HuH-7.5 (cell line): Measurements from ENCODE around the gene AIG1.
"Not testable (repeated sequence)": the region's sequence is repeated elsewhere in the genome, so short reads cannot be mapped to it uniquely, and the experiment has no call there.

Experiments
- DNase-seq: peaks from one replicate; pipeline ENCODE4 v3.0.0; 2011; ENCODE audit warnings: low spot score

AIG1 gene

DNA sequence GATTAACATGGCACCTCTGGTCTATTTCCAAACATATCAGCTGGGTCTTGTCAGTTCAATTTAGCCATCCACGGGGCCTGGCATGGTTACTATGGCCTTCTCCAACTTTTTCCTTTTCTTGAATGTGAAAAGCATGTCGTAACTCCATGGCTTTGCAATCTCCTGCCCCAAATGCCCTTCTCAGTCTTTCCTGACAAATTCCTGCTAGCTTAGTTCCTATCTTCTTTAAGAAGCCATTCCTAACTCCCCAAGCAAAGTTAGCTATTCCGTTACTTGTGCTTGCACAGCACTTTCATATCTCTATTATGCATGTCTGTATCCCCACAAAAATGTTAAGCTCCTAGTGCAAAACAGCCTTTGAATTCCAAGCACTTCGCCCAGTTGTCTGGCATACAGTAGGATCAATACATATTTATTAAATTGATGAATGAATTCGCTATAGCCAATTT lies 105.6 kb downstream of the AIG1 start:
- DNase-seq: no peak

DNA sequence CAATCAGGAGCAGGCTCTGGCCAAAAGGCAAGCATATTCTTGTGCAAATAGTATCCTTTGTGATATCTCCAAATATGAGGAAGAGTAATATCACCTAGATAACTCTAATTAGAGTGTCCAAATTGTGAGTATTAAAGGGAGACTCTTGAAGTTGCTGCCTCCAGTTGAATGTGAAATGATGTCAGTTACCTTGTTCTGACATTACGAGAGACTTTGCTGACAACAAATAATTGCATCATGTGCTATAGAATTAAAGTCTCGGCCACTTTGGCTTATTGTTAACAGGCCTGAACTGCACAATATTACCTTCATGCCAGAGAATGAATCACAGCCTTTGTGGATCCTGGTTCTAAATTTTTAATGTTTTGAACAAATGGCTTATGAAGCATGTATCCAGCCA lies 106.5 kb downstream of the AIG1 start:
- DNase-seq: no peak

DNA sequence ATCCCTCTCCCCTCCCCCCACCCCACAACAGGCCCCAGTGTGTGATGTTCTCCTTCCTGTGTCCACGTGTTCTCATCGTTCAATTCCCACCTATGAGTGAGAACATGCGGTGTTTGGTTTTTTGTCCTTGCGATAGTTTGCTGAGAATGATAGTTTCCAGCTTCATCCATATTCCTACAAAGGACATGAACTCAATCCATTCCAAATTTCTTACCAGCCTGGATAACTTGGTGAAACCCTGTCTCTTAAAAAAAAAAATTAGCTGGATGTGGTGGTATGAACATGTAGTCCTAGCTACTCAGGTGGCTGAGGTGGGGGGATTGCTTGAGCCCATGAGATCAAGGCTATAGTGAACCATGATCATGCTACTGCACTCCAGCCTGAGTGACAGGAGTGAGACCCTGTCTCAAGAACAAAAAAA lies 107.7 kb downstream of the AIG1 start:
- not testable (repeated sequence) for DNase-seq

DNA sequence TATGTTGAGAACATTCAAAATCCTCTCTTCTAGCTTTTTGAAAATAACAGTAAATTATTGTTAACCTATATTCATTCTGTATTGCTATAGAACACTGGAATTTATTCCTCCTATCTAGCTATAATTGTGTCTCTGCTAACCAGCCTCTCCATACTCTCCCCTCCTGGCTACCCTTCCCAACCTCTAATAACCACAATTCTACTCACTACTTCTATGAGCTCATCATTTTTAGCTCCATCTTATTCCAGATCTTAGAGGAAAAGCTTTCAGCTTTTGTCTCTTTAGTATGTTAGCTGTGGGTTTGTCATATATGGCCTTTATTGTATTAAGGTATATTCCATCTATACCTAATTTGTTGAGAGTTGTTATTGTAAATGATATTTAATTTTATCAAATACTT lies 108.8 kb downstream of the AIG1 start:
- DNase-seq: no peak

DNA sequence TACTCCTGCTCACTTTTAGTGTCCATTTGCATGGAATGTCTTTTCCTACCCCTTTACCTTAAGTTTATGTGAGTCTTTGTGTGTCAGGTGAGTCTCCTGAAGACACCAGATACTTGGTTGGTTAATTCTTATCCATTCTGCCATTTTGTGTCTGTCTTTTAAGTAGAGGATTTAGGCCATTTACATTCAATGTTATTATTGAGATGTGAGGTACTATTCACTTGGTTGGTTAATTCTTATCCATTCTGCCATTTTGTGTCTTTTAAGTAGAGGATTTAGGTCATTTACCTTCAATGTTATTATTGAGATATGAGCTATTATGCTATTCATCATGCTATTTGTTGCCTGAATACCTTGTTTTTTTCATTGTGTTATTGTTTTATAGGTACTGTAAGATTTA lies 113.8 kb downstream of the AIG1 start:
- DNase-seq: no peak

DNA sequence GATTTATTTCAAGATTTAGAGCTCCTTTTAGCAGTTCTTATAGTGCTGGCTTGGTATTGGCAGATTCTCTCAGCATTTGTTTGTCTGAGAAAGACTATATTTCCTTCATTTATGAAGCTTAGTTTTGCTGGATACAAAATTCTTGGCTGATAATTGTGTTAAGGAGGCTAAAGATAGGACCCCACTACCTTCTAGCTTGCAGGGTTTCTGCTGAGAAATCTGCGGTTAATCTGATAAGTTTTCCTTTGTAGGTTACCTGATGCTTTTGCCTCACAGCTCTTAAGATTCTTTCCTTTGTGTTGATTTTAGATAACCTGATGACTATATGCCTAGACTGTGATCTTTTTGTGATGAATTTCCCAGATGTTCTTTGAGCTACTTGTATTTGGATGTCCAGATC lies 114.3 kb downstream of the AIG1 start:
- no peak for DNase-seq

DNA sequence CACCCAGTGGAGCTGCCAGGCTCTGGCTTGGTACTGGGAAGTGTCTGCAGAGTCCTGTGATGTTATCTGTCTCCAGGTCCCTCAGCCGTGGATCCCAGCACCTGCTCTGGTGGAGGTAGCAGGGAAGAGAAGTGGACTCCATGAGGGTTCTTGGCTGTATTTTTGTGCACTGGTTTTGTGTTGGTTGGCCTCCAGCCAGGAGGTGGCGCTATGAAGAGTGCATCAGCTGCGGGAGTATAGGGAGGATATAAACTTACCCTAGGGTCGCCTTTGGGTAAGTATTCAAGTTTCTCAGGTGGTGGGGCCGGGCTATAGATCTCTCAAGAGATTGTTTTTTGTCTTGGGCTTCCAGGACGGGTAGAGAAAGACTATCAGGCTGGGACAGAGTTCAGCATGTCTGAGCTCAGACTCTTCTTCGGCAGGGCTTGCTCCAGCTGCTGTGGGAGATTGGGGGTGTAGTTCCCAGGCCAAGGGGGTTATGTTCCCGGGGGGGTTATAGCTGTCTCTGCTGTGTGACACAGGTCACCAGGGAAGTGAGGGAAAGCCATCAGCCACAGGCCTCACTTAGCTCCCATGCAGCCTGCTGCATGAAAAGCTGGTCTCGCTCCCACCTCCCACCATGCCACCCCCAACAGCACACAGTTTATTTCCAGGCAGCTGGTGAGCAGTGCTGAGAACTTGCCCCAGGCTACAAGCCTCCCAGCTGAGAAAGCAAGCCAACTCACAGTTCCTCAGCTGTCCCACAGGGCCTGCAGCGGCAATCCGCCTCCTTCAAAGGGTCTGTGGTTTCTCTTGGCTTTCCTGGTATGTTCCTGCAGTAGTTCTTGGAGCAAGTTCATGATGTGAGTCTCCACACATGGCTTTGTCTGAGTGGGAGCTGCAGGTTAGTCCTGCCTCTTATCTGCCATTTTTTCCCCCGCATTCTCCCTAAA lies 115.7 kb downstream of the AIG1 start:
- no peak for DNase-seq

DNA sequence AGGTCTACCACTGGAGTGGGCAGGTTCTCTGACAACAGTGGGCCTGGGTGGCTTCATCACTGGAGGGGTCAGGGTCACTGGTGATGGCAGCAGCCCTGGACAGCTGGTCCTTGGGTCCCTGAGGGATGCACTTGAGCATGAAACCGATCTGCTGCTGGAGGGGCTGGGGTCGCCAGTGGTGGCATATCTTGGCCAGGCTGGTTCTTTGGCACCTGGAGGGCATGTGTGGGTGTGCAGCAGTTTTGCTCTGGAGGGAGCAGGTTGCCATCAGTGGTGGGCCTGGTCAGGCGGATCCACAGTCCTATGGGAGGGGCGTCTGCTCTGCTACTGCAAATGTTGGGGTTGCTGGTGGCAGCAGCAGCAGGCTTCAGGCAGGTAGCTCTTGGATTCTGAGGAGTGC lies 117.0 kb downstream of the AIG1 start:
- no peak for DNase-seq

DNA sequence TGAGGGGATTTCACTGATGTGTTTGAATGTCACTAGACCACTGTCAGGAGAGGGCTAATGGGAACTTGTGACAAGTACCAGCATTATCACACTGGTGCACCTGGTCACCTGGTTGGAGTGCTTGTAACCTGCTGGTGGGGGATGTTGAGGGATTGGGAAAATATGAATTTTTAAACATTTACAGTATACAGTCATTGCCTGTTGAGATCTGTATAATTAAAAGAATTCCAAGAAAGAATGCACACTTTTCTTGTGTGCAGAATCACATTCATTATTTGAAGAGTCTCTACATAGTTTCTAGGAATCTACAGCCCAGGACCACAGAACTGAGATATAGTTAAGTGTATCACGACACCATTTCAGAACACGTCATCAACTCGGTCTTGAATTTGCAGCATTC lies 118.4 kb downstream of the AIG1 start:
- DNase-seq: no peak

DNA sequence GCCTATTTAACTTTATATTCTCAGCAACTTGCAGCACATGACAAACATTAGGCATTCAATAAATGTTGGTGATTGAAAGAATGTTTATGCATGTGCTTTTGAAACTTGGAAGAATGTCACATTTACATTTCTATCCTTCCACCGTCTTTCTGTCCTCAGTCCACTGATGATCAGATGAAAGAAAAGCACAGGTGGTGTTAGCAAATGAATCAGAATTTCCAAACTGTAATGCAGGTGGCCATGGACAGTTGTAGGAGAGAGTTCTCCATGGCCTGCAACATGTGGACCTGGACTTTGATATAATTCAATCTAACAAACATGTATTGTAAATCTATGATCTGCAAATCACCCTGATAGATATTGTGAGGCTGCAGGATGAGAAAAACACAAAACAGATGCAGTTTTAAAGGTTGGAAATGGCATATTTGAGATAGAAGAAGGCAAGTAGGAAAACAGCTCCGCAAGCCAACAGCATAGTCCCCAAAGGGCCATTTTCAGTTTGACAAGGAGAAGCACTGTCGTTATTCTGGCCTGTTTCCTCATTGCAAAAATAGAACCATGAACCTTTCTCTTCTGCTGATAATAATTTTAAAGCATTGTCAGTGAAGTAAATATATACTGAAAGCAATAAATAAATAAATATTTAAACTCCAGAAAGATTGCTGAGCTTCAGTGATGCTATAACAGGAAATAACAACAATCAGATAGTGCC lies 119.4 kb downstream of the AIG1 start:
- DNase-seq: no peak

DNA sequence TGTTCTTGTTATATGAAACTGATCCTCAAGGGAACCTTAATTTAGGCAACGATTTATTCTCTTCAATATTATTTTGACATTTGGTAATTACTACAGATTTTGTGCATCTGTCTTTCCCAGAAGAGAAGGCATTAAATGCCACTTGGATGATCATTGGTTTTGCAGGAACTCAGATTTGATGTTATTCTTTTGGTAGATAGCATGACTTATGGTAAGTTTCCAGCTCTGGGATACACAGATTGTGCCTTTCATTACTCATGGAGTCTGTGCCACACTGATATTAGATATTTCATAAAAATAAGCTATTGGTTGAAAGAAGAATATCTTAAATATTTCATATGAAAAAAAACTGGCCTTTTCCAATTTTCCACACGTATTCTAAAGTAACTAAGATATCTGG lies 120.1 kb downstream of the AIG1 start:
- DNase-seq: no peak

DNA sequence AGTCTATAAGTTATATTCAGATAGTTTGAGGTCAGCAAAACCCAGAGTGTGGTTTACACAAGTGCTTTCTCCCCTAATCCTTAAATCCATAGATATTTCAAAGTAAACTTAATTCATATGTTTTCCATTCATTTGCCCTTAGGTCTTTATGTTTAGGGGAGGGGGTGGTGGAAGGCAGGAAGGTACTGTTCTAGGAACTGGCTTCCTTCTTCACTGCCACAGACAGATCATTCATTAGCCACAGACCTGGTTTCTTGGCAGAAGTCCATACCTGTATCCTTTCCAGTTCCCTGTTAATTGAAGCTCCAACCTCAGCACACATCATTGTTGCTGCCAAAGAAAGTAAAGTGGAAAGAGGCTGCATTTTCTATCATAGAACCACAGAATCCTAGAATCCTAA lies 123.0 kb downstream of the AIG1 start:
- no peak for DNase-seq

DNA sequence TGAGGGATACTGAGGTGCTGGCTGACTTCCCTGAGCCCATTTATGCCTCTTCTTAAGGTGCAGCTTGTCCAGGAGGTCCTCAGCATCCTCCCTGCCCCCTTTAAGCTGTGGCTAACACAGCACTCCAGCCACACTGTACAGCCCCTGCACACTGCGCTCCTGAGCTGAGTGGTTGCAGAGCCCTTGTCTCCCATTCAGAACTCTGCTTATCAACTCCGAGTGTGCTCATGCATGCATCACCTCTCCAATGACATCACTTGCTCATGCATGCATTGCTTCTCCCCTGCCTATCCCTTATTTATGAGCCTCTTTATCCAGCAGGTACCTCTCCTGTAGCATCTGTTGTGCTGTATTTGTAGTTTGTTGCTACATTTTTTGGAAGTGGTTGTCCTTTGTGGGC lies 124.6 kb downstream of the AIG1 start:
- DNase-seq: no peak

DNA sequence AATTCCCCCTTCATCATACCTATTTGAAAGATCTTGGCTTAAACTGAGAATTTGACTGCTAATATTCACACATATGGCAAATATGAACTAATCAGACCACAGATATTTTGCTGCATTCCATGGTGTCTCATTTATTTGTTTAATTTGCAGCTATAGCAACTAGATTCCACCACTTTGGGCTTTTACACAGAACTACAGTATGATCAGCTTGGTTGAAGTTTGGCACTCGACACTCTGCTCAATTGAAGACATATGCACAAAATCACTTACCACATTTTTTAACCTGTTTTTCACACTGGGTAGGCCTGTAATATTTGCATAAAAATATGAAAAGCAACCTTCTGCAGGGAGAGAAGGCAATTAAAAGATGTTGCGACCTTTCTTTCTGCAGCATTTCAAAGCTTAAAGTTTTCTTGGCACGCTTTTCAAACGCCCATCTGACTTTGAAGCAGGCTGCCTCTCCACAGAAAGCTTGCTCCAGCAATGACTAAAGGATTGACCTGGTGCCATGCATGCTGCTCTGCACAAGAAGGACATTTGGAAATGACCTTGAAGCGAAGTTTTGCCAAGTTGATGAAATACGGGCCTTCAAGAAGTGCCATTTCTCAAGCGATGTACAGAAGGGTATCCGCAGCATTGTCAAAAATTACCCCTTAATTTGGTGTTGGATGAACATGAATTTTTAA lies 126.7 kb downstream of the AIG1 start:
- no peak for DNase-seq

DNA sequence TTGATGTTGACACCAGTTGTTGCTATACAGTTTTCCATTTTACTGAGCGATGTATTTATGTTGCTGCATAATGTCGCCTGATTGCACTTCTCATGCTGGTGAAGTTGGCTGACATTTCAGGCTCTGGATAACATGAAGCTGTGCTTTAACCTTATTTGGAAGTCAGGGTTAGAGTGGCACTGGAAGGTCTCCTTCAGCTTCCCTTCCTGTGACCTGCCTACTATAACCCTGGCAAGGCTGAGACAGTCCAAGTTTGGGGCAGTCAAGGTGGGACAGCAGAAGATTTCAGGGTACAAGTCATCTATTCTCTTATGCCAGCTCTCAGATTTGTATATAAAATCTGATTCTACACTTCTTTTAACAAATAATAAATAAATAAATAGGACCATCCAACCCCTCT lies 127.6 kb downstream of the AIG1 start:
- no peak for DNase-seq

DNA sequence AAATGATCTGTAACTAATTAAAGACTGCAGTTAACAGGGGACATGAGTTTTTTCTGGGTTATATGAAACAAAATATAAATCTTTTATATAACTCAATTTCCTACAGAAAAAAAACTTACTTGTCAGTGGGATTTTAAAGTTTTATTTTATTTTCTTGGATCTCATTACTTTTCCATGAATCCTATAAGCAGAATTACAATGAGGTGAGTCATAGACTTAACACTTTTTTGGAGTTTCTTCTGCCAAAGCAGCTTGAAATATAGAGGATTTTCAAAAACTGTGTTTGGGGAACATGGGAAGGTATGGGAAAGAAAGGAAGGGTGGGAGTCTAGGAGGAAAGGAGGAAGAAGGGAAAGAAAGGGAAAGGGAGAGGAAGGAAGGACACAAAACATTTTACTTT lies 130.7 kb downstream of the AIG1 start:
- no peak for DNase-seq

DNA sequence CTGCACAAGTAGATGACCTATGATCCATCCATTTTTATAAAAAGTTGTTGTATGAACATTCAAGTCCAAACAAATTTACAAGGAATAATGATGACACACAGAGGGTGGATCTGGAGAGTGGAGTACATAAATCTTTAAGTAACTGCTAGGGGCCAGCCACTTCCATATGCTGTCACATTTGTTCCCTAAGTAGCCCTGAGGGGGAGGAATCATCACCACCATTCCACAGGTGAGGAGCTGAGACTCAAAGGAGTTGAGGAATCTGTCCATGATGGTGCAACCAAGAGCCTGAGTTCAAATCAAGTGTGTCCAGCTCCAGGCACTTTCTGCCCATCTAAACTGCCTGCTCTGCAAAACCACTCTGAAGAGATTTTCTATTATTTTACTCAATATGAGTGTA lies 132.1 kb downstream of the AIG1 start:
- DNase-seq: no peak

DNA sequence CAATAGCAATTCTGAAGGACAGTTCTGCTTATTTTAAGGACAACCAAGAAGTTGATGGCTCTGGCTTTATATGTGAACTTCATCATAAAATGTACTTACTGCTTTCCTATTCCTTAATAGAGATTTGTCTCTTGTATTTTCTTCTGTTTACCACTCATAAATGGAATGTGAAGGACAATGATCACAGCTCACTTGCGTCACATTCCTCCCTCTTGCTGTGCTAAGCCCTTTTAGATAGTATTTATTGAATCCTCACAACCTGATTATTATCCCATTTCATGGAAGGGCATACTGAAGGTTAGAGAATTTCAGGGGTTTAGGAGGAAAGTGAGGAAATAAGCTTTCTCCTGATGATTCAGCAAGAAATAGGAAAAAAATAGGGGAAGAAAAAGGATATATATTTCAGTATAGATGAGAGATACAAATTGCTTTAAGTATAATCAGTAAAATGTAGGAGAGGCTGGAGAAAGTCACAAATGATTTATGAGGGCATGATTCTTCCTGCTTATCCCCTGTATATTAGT lies 132.9 kb downstream of the AIG1 start:
- DNase-seq: no peak

DNA sequence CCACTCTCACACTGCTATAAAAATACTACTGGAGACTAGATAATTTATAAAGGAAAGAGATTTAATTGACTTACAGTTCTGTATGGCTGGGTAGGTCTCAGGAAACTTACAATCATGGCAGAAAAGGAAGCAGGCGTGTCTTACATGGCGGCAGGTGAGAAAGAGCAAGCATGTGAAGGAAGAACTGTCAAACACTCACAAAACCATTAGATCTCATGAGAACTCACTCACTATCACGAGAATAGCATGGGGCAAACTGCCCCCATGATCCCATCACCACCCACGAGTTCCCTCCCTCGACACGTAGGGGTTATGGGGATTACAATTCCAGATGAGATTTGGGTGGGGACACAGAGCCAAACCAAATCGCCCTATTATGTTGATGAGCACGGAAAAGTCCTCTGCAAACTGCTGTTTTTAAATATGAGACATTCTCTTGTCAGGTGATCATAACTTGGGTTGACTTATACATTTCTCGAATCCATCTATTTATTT lies 133.5 kb downstream of the AIG1 start:
- DNase-seq: no peak

DNA sequence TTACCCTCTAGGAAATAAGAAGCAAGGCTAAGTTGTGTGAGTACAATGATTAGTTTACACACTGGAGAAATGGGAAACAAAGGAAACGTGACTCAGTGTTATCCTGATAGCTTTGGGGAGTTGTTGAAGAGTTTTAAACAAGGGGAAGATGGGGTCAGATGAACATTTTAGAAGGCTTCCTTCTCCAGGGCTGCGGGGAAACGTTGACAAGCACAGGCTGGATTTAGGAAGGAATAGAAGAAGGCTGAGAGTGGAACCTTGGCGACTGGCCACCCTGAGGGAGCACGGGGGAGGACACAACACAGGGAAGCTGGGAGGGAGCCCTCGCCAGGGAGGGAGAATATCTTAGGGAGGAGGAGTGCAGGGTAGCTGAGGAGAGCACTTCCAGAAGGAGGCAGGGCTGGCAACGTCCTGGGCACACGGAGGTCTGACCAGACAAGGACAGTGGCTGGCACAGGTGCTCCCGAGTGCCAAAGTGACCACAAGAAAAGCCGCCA lies 134.7 kb downstream of the AIG1 start:
- DNase-seq: no peak

DNA sequence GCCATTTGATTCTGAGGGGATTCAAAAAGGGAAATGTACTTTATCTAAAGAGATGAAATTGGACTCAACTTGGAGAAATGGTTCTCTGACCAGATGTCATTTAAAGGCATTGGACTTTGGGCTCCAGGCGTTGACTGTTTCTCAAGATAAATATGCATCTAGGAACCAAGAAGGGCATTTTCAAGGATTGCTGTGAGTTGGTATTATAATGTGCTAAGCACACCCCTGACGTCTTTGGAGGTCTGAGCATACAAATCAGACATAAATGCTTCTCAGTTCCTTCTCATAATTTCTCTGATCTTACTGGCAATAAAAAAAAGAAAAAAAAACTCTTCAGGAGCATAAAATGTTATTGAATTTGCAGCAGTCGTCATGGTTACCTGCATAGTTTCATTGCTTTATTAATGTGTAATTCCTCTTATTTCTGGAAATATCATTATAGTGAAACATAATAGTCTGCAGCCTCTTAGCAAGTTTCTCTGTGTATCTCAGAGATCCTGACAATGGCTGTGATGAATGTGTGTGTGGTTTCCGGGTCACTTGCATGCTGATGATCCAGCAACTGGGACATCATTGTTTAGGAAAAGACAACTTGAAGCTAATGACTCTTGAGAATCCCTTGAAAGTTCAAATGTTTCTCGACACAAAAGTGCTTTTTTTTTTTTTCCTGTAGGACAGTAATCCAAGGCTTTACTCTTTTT lies 136.0 kb downstream of the AIG1 start:
- no peak for DNase-seq

DNA sequence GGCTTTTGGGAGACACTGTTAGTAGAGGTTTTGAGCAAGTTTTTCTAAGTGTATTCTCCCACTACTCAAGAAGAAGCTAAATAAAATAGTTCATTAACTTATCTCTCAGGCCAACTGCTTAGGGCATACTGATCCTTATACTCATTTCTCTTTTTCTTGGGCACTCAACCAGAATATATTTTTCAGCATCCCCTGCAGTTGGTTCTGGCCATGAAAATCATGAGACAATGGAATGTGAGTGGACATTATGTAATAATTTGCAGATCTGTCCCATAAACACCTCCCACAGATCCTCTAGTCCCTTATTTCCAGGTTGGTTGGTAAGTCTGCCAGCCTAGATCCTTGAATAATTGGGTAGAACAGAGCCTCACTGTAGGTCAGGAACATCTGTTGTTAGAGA lies 136.7 kb downstream of the AIG1 start:
- no peak for DNase-seq
